ENCODE measurements around the gene DCP2.

Gene DCP2

GRCh38 chr5:112934366-112934663 is 42.3 kb upstream of the DCP2 start:
- Histone ChIP-seq H3K36me3 (ENCODE audit: low read length) (no peaks in the 10 kb centered on the region), H3K9me3 (ENCODE audit: insufficient read depth, low read length) (no peaks in the 10 kb centered on the region), H3K27me3 (ENCODE audit: low read length) (no peaks in the 10 kb centered on the region), H2AFZ (ENCODE audit: low read depth, low read length, severe bottlenecking) (no peak overlapping the region), H3K79me2 (ENCODE audit: insufficient read depth, low read length) (no peaks in the 10 kb centered on the region), H3K4me3 (ENCODE audit: insufficient read depth, low read length, poor library complexity, severe bottlenecking) (no peak overlapping the region), H3K4me2 (ENCODE audit: low read depth, low read length, poor library complexity, severe bottlenecking) (no peak overlapping the region), H4K20me1 (ENCODE audit: low read depth, low read length) (no peaks in the 10 kb centered on the region), H3K9ac (ENCODE audit: low read length) (no peak overlapping the region), H3F3A (ENCODE audit: insufficient read depth) (peaks cover 24% of the 10 kb centered on the region), H3K9me2 (replicated peaks; ENCODE audit: insufficient read depth, low read length) (no peaks in the 10 kb centered on the region), H3K27ac (ENCODE audit: low read depth, low read length) (no peak overlapping the region)
- TF ChIP-seq CTCF (IDR thresholded peaks at IDR 0.05; ENCODE audit: insufficient read depth, low read length, poor library complexity, severe bottlenecking) = no peak
- TF ChIP-seq EZH2phosphoT487 (conservative IDR thresholded peaks at IDR 0.05; ENCODE audit: low read length) = no peak

GRCh38 chr5:112935675-112936074 is 40.9 kb upstream of the DCP2 start:
- H3K36me3 ChIP-seq (ENCODE audit: low read length) = no peaks in the 10 kb centered on the region
- H3K9me3 ChIP-seq (ENCODE audit: insufficient read depth, low read length) = no peaks in the 10 kb centered on the region
- no peaks in the 10 kb centered on the region for H3K79me2 ChIP-seq (ENCODE audit: insufficient read depth, low read length)
- TF ChIP-seq CTCF (IDR thresholded peaks at IDR 0.05; ENCODE audit: insufficient read depth, low read length, poor library complexity, severe bottlenecking) = no peak
- no peak for TF ChIP-seq EZH2phosphoT487 (conservative IDR thresholded peaks at IDR 0.05; ENCODE audit: low read length)
- H3F3A ChIP-seq (ENCODE audit: insufficient read depth) = 0 out of 2 replicates have a peak, but pooled peaks cover 13% of the 10 kb centered on the region
- H3K4me3 ChIP-seq (ENCODE audit: insufficient read depth, low read length, poor library complexity, severe bottlenecking) = no peak overlapping the region
- no peak overlapping the region for H3K9ac ChIP-seq (ENCODE audit: low read length)
- no peaks in the 10 kb centered on the region for H3K27me3 ChIP-seq (ENCODE audit: low read length)
- no peaks in the 10 kb centered on the region for H4K20me1 ChIP-seq (ENCODE audit: low read depth, low read length)
- H2AFZ ChIP-seq (ENCODE audit: low read depth, low read length, severe bottlenecking) = no peak overlapping the region
- no peak overlapping the region for H3K27ac ChIP-seq (ENCODE audit: low read depth, low read length)
- H3K4me2 ChIP-seq (ENCODE audit: low read depth, low read length, poor library complexity, severe bottlenecking) = no peak overlapping the region
- H3K9me2 ChIP-seq (replicated peaks; ENCODE audit: insufficient read depth, low read length) = no peaks in the 10 kb centered on the region

- TF ChIP-seq EZH2phosphoT487 (conservative IDR thresholded peaks at IDR 0.05; ENCODE audit: low read length) = no peak
- no peak for TF ChIP-seq CTCF (IDR thresholded peaks at IDR 0.05; ENCODE audit: insufficient read depth, low read length, poor library complexity, severe bottlenecking)
- Histone ChIP-seq H3K27ac (ENCODE audit: low read depth, low read length) (no peak overlapping the region), H4K20me1 (ENCODE audit: low read depth, low read length) (no peaks in the 10 kb centered on the region), H3K4me2 (ENCODE audit: low read depth, low read length, poor library complexity, severe bottlenecking) (no peak overlapping the region), H3K9me2 (replicated peaks; ENCODE audit: insufficient read depth, low read length) (no peaks in the 10 kb centered on the region), H2AFZ (ENCODE audit: low read depth, low read length, severe bottlenecking) (no peak overlapping the region), H3K9me3 (ENCODE audit: insufficient read depth, low read length) (no peaks in the 10 kb centered on the region), H3K27me3 (ENCODE audit: low read length) (no peaks in the 10 kb centered on the region), H3F3A (ENCODE audit: insufficient read depth) (no peaks in the 10 kb centered on the region), H3K9ac (ENCODE audit: low read length) (no peak overlapping the region), H3K79me2 (ENCODE audit: insufficient read depth, low read length) (no peaks in the 10 kb centered on the region), H3K4me3 (ENCODE audit: insufficient read depth, low read length, poor library complexity, severe bottlenecking) (no peak overlapping the region), H3K36me3 (ENCODE audit: low read length) (no peaks in the 10 kb centered on the region)
These were observed 38.3 kb upstream of the DCP2 start for GRCh38 chr5:112938286-112938685.

GRCh38 chr5:112940670-112941069 is 35.9 kb upstream of the DCP2 start:
- Histone ChIP-seq H3K27ac (ENCODE audit: low read depth, low read length) (no peak overlapping the region), H3K9me3 (ENCODE audit: insufficient read depth, low read length) (no peaks in the 10 kb centered on the region), H3K36me3 (ENCODE audit: low read length) (no peaks in the 10 kb centered on the region), H3K27me3 (ENCODE audit: low read length) (no peaks in the 10 kb centered on the region), H4K20me1 (ENCODE audit: low read depth, low read length) (no peaks in the 10 kb centered on the region), H3K9ac (ENCODE audit: low read length) (no peak overlapping the region), H2AFZ (ENCODE audit: low read depth, low read length, severe bottlenecking) (no peak overlapping the region), H3K9me2 (replicated peaks; ENCODE audit: insufficient read depth, low read length) (no peaks in the 10 kb centered on the region), H3F3A (ENCODE audit: insufficient read depth) (no peaks in the 10 kb centered on the region), H3K4me2 (ENCODE audit: low read depth, low read length, poor library complexity, severe bottlenecking) (no peak overlapping the region), H3K79me2 (ENCODE audit: insufficient read depth, low read length) (no peaks in the 10 kb centered on the region), H3K4me3 (ENCODE audit: insufficient read depth, low read length, poor library complexity, severe bottlenecking) (no peak overlapping the region)
- TF ChIP-seq CTCF (IDR thresholded peaks at IDR 0.05; ENCODE audit: insufficient read depth, low read length, poor library complexity, severe bottlenecking) = no peak
- no peak for TF ChIP-seq EZH2phosphoT487 (conservative IDR thresholded peaks at IDR 0.05; ENCODE audit: low read length)

Measured in SU-DHL-6 (cell line).